ENCODE results near the gene QTRT2.

DNA sequence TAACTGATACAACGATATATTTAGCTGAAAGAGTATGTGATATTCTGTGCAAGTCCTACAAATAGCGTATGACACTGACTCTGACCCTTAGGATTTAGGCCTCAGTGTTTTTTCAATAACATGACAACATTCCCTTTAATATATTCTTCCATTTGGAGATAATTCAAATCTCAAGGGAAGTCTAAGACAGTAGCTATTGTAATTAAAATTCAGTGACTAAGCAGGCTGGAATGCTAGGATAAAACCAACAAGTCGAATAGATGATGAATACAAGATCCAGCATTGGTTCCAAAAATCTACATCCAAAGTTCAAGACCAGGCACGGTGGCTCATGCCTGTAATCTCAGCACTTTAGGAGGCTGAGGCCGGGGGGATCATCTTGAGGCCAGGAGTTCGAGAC, 56.2 kb downstream of the QTRT2 start:
- TF ChIP-seq, protein P1, sequence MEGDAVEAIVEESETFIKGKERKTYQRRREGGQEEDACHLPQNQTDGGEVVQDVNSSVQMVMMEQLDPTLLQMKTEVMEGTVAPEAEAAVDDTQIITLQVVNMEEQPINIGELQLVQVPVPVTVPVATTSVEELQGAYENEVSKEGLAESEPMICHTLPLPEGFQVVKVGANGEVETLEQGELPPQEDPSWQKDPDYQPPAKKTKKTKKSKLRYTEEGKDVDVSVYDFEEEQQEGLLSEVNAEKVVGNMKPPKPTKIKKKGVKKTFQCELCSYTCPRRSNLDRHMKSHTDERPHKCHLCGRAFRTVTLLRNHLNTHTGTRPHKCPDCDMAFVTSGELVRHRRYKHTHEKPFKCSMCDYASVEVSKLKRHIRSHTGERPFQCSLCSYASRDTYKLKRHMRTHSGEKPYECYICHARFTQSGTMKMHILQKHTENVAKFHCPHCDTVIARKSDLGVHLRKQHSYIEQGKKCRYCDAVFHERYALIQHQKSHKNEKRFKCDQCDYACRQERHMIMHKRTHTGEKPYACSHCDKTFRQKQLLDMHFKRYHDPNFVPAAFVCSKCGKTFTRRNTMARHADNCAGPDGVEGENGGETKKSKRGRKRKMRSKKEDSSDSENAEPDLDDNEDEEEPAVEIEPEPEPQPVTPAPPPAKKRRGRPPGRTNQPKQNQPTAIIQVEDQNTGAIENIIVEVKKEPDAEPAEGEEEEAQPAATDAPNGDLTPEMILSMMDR (conservative IDR thresholded peaks at IDR 0.05; ENCODE audit: low read length) = no peak
- TF ChIP-seq EZH2phosphoT487 (IDR thresholded peaks at IDR 0.05; ENCODE audit: borderline replicate concordance, low read depth, low read length) = no peak

Data from OCI-LY7 (cell line).